ENCODE measurements around the gene APBB1IP.

GRCh38 chr10:26432938-26433337 lies 5.2 kb upstream of the APBB1IP start:
- TF ChIP-seq CTCF (IDR thresholded peaks at IDR 0.05) (no peak), POLR2A (IDR thresholded peaks at IDR 0.05; ENCODE audit: low read length) (no peak), USF2 (IDR thresholded peaks at IDR 0.05) (no peak), SMC3 (IDR thresholded peaks at IDR 0.05) (no peak), REST (IDR thresholded peaks at IDR 0.05) (no peak), KDM5A (IDR thresholded peaks at IDR 0.05) (no peak), POLR2AphosphoS2 (conservative IDR thresholded peaks at IDR 0.05; ENCODE audit: low read length) (no peak), HDAC2 (IDR thresholded peaks at IDR 0.05) (no peak), CEBPB (IDR thresholded peaks at IDR 0.05) (no peak)

Data from A549 (cell line).